Ishikawa (cell line): ENCODE data around the gene PALM3.

Experiments used
- EP300 ChIP-seq: IDR thresholded peaks from 2 replicates; pipeline ENCODE4 v1.6.1; 2012; ENCODE audit warnings: borderline replicate concordance
- MAX ChIP-seq: IDR thresholded peaks from 2 replicates; pipeline ENCODE4 v1.6.1; 2012
- REST ChIP-seq: IDR thresholded peaks from 2 replicates; pipeline ENCODE4 v1.6.1; 2012; ENCODE audit warnings: low read depth, mild to moderate bottlenecking
- TAF1 ChIP-seq: IDR thresholded peaks from 2 replicates; pipeline ENCODE4 v1.6.1; 2012; ENCODE audit warnings: low read depth, mild to moderate bottlenecking

- no peak for TF ChIP-seq REST
- TF ChIP-seq MAX: no peak
- TF ChIP-seq EP300: no peak
- no peak for TF ChIP-seq TAF1
These were observed 8.8 kb downstream of the PALM3 start for GRCh38 chr19:14053032-14053431.
